Activated CD8-positive, alpha-beta T cell treated with anti-CD3 and anti-CD28 coated beads, Interleukin-2, amount 10 ng/mL, durations not matched to agents 7 days and 5 days (primary cell): Measurements from ENCODE around the gene ADPRM. TPM values are rescaled to one million over a fixed set of nuclear protein-coding genes. Genes with fewer than 3 reads are reported as not detected.
A peak's percentile ranks its signal among the peaks of the same experiment; 100 is the strongest.
"Not testable (repeated sequence)": the region's sequence is repeated elsewhere in the genome, so short reads cannot be mapped to it uniquely, and the experiment has no call there.

Experiments
- ATAC-seq: fragments of 150-1000 bp; cut with Tn5 transposase; one replicate; pipeline ENCODE4 v1.10.0; 2021; ENCODE audit warnings: moderate library complexity
- CTCF ChIA-PET: fragments of 350-600 bp; sonication (Branson Sonifier 250); formaldehyde crosslinking; loops from one replicate; lab custom pipeline; 2021; ENCODE audit warnings: antibody characterized with exemption; lab: Charles Lee
- POLR2A ChIA-PET: fragments of 350-600 bp; sonication (Branson Sonifier 250); formaldehyde crosslinking; loops from one replicate; lab custom pipeline; 2021; ENCODE audit warnings: antibody characterized with exemption; lab: Charles Lee
- DNase-seq: peaks from one replicate; pipeline ENCODE4 v3.0.0-alpha.2; 2020
- H3K27ac Mint-ChIP-seq: one replicate; pipeline ENCODE4 v1.8.0; 2021; ENCODE audit warnings: mild to moderate bottlenecking, mixed read lengths
- H3K27me3 Mint-ChIP-seq: one replicate; pipeline ENCODE4 v1.8.0; 2021; ENCODE audit warnings: low read depth, mixed read lengths
- H3K36me3 Mint-ChIP-seq: one replicate; pipeline ENCODE4 v1.8.0; 2021; ENCODE audit warnings: low read depth, mixed read lengths
- H3K4me1 Mint-ChIP-seq: one replicate; pipeline ENCODE4 v1.8.0; 2021; ENCODE audit warnings: low read depth, mixed read lengths
- H3K4me3 Mint-ChIP-seq: one replicate; pipeline ENCODE4 v1.8.0; 2021; ENCODE audit warnings: mild to moderate bottlenecking, mixed read lengths
- H3K9me3 Mint-ChIP-seq: one replicate; pipeline ENCODE4 v1.8.0; 2022; ENCODE audit warnings: mixed read lengths; ENCODE audit not compliant: insufficient read depth
- total RNA-seq, 2 experiments: library from RNA; stranded (reverse); gene quantifications; one replicate each; pipeline ENCODE4 v1.2.3, GENCODE V29; 2021

Gene ADPRM
- total RNA-seq, 2 experiments from 2014 or later: 10.3 to 10.4 TPM

GRCh38 chr17:10730247-10730646 is 32.9 kb downstream of the ADPRM start:
- H3K27ac Mint-ChIP-seq, H3K9me3 Mint-ChIP-seq, H3K4me1 Mint-ChIP-seq, POLR2A ChIA-PET, H3K27me3 Mint-ChIP-seq, H3K36me3 Mint-ChIP-seq, DNase-seq, ATAC-seq: not testable (repeated sequence)
- CTCF ChIA-PET: interaction anchor here (0.9 to 1.9 kb wide), 3 partner anchors 30 to 114 kb away, joined by 3 to 7 read pairs (median 3); no protein-coding TSS in a partner anchor
- H3K4me3 Mint-ChIP-seq: peak overlapping the region; percentile 81

GRCh38 chr17:10731408-10731879 is 34.0 kb downstream of the ADPRM start:
- Mint-ChIP-seq H3K27me3 (no peaks in the 10 kb centered on the region), H3K4me3 (peak overlapping the region; percentile 15), H3K36me3 (no peaks in the 10 kb centered on the region), H3K4me1 (peaks cover 4% of the 10 kb centered on the region), H3K27ac (no peak overlapping the region), H3K9me3 (no peaks in the 10 kb centered on the region)
- CTCF ChIA-PET: interaction anchor here (1.4 to 1.9 kb wide), 2 partner anchors 32 to 41 kb away, joined by 3 to 7 read pairs; no protein-coding TSS in a partner anchor
- DNase-seq (no peak), ATAC-seq (no peak)
- POLR2A ChIA-PET: no interaction called here

- H3K4me3 Mint-ChIP-seq, H3K4me1 Mint-ChIP-seq, H3K9me3 Mint-ChIP-seq, DNase-seq, H3K36me3 Mint-ChIP-seq, H3K27me3 Mint-ChIP-seq, POLR2A ChIA-PET, CTCF ChIA-PET, ATAC-seq, H3K27ac Mint-ChIP-seq: not testable (repeated sequence)
Measured at GRCh38 chr17:10732121-10732520, 34.7 kb downstream of the ADPRM start.

- Mint-ChIP-seq H3K4me1 (peaks cover 7% of the 10 kb centered on the region), H3K9me3 (no peaks in the 10 kb centered on the region), H3K27ac (no peak overlapping the region), H3K4me3 (no peak overlapping the region), H3K36me3 (no peaks in the 10 kb centered on the region), H3K27me3 (no peaks in the 10 kb centered on the region)
- ATAC-seq (no peak), DNase-seq (no peak)
- ChIA-PET CTCF (no interaction called here), POLR2A (no interaction called here)
Measured at GRCh38 chr17:10733666-10734065, 36.3 kb downstream of the ADPRM start.

GRCh38 chr17:10735251-10735650 is 37.9 kb downstream of the ADPRM start:
- ChIA-PET POLR2A (no interaction called here), CTCF (interaction anchor here (3.8 kb wide), 1 partner anchor 109 kb away, joined by 52 read pairs; no protein-coding TSS in a partner anchor)
- H3K4me3 Mint-ChIP-seq: no peak overlapping the region
- DNase-seq: no peak
- H3K27ac Mint-ChIP-seq: no peak overlapping the region
- no peak for ATAC-seq
- no peaks in the 10 kb centered on the region for H3K9me3 Mint-ChIP-seq
- H3K36me3 Mint-ChIP-seq: no peaks in the 10 kb centered on the region
- H3K27me3 Mint-ChIP-seq: no peaks in the 10 kb centered on the region
- H3K4me1 Mint-ChIP-seq: peaks cover 7% of the 10 kb centered on the region

GRCh38 chr17:10735821-10736220 is 38.4 kb downstream of the ADPRM start:
- ATAC-seq (no peak), DNase-seq (no peak)
- Mint-ChIP-seq H3K36me3 (no peaks in the 10 kb centered on the region), H3K4me1 (peaks cover 6% of the 10 kb centered on the region), H3K4me3 (no peak overlapping the region), H3K27me3 (peaks cover 2% of the 10 kb centered on the region), H3K9me3 (no peaks in the 10 kb centered on the region), H3K27ac (no peak overlapping the region)
- ChIA-PET CTCF (interaction anchor here (1.2 to 3.8 kb wide), 2 partner anchors 92 to 109 kb away, joined by 4 to 52 read pairs; no protein-coding TSS in a partner anchor), POLR2A (no interaction called here)

GRCh38 chr17:10737168-10737622 is 39.8 kb downstream of the ADPRM start:
- ChIA-PET POLR2A (no interaction called here), CTCF (interaction anchor here (0.6 to 3.8 kb wide), 30 partner anchors 10 to 907 kb away, joined by 3 to 52 read pairs (median 4); partner anchors contain the start of genes ADPRM and SCO1)
- Mint-ChIP-seq H3K4me3 (no peak overlapping the region), H3K4me1 (peaks cover 3% of the 10 kb centered on the region), H3K27ac (no peak overlapping the region), H3K36me3 (no peaks in the 10 kb centered on the region), H3K9me3 (no peaks in the 10 kb centered on the region), H3K27me3 (peaks cover 6% of the 10 kb centered on the region)
- ATAC-seq (peak; percentile 49), DNase-seq (peak; percentile 56)

- Mint-ChIP-seq H3K27ac (no peak overlapping the region), H3K27me3 (peaks cover 6% of the 10 kb centered on the region), H3K4me1 (peaks cover 3% of the 10 kb centered on the region), H3K4me3 (no peak overlapping the region), H3K36me3 (no peaks in the 10 kb centered on the region), H3K9me3 (no peaks in the 10 kb centered on the region)
- ATAC-seq (no peak), DNase-seq (no peak)
- ChIA-PET CTCF (interaction anchor here (0.6 to 3.8 kb wide), 23 partner anchors 11 to 907 kb away, joined by 3 to 52 read pairs (median 5); partner anchors contain the start of genes ADPRM and SCO1), POLR2A (no interaction called here)
Measured at GRCh38 chr17:10737736-10738135, 40.3 kb downstream of the ADPRM start.

GRCh38 chr17:10738521-10739258 is 41.3 kb downstream of the ADPRM start:
- peaks cover 6% of the 10 kb centered on the region for H3K27me3 Mint-ChIP-seq
- CTCF ChIA-PET: interaction anchor here (3.8 kb wide), 1 partner anchor 106 kb away, joined by 52 read pairs; no protein-coding TSS in a partner anchor
- POLR2A ChIA-PET: no interaction called here

GRCh38 chr17:10739386-10739785 is 42.0 kb downstream of the ADPRM start:
- Mint-ChIP-seq H3K27me3 (peaks cover 6% of the 10 kb centered on the region), H3K9me3 (no peaks in the 10 kb centered on the region), H3K4me1 (peaks cover 8% of the 10 kb centered on the region), H3K27ac (no peak overlapping the region), H3K36me3 (no peaks in the 10 kb centered on the region), H3K4me3 (no peak overlapping the region)
- ATAC-seq (no peak), DNase-seq (no peak)
- ChIA-PET POLR2A (no interaction called here), CTCF (no interaction called here)

More at GRCh38 chr17:10738521-10739258, 41.3 kb downstream of the ADPRM start:
- no peak for ATAC-seq
- Mint-ChIP-seq H3K4me3 (no peak overlapping the region), H3K4me1 (peaks cover 3% of the 10 kb centered on the region), H3K36me3 (no peaks in the 10 kb centered on the region), H3K27ac (no peak overlapping the region), H3K9me3 (no peaks in the 10 kb centered on the region)
- no peak for DNase-seq

- POLR2A ChIA-PET: no interaction called here
Measured at GRCh38 chr17:10741416-10742135, 44.2 kb downstream of the ADPRM start.

More at GRCh38 chr17:10741416-10742135, 44.2 kb downstream of the ADPRM start:
- peaks cover 6% of the 10 kb centered on the region for H3K27me3 Mint-ChIP-seq
- H3K36me3 Mint-ChIP-seq: no peaks in the 10 kb centered on the region
- no peaks in the 10 kb centered on the region for H3K9me3 Mint-ChIP-seq
- ATAC-seq (no peak), DNase-seq (no peak)
- CTCF ChIA-PET: interaction anchor here (2.1 kb wide), 1 partner anchor 103 kb away, joined by 7 read pairs; no protein-coding TSS in a partner anchor
- no peak overlapping the region for H3K4me3 Mint-ChIP-seq
- no peak overlapping the region for H3K27ac Mint-ChIP-seq
- H3K4me1 Mint-ChIP-seq: peaks cover 16% of the 10 kb centered on the region
